ENCODE measurements around the gene FCRLA. TPM values are rescaled to one million over a fixed set of nuclear protein-coding genes. Genes with fewer than 3 reads are reported as not detected.
A peak's percentile ranks its signal among the peaks of the same experiment; 100 is the strongest.
"Not testable (repeated sequence)": the region's sequence is repeated elsewhere in the genome, so short reads cannot be mapped to it uniquely, and the experiment has no call there.

The FCRLA gene
- polyA plus RNA-seq (2013, experiment 1 of 2; ENCODE audit: insufficient read length): 0.47 TPM
- 0.62 TPM for polyA plus RNA-seq (2013, experiment 2 of 2; ENCODE audit: insufficient read length)

GRCh38 chr1:161706482-161707347 is at the start of gene FCRLA:
TSS of gene FCRLA (plus strand) at chr1:161707229. CDS start at chr1:161707265, 36 bp downstream.
- peak; percentile 98 for DNase-seq

- DNase-seq: not testable (repeated sequence)
Measured at GRCh38 chr1:161658524-161658923, 48.5 kb upstream of the FCRLA start.

- DNase-seq: not testable (repeated sequence)
Measured at GRCh38 chr1:161661660-161662311, 45.2 kb upstream of the FCRLA start.

GRCh38 chr1:161662684-161663339 is 44.2 kb upstream of the FCRLA start, which contains the start of gene FCGR2B:
TSS of gene FCGR2B (plus strand) at chr1:161663143. CDS start at chr1:161663242, 99 bp downstream.
- not testable (repeated sequence) for DNase-seq

- DNase-seq: not testable (repeated sequence)
Measured at GRCh38 chr1:161663569-161663968, 43.5 kb upstream of the FCRLA start.

- not testable (repeated sequence) for DNase-seq
Measured at GRCh38 chr1:161664689-161665088, 42.3 kb upstream of the FCRLA start.

GRCh38 chr1:161671045-161672020 is 35.7 kb upstream of the FCRLA start:
- DNase-seq: not testable (repeated sequence)

- not testable (repeated sequence) for DNase-seq
Measured at GRCh38 chr1:161673437-161673836, 33.6 kb upstream of the FCRLA start.

- not testable (repeated sequence) for DNase-seq
Measured at GRCh38 chr1:161674447-161674846, 32.6 kb upstream of the FCRLA start.

- not testable (repeated sequence) for DNase-seq
Measured at GRCh38 chr1:161674908-161675307, 32.1 kb upstream of the FCRLA start.

GRCh38 chr1:161676441-161676840 is 30.6 kb upstream of the FCRLA start:
- DNase-seq: no peak

- DNase-seq: no peak
Measured at GRCh38 chr1:161676958-161677689, 29.9 kb upstream of the FCRLA start.

- no peak for DNase-seq
Measured at GRCh38 chr1:161678500-161678899, 28.5 kb upstream of the FCRLA start.

GRCh38 chr1:161681879-161682278 is 25.1 kb upstream of the FCRLA start:
- DNase-seq: no peak

GRCh38 chr1:161688946-161689345 is 18.1 kb upstream of the FCRLA start:
- DNase-seq: no peak

- no peak for DNase-seq
Measured at GRCh38 chr1:161691846-161692245, 15.2 kb upstream of the FCRLA start.

GRCh38 chr1:161693020-161693712 is 13.9 kb upstream of the FCRLA start:
- DNase-seq: not testable (repeated sequence)

- DNase-seq: not testable (repeated sequence)
Measured at GRCh38 chr1:161698302-161698701, 8.7 kb upstream of the FCRLA start.

- no peak for DNase-seq
Measured at GRCh38 chr1:161702250-161702649, 4.8 kb upstream of the FCRLA start.

- no peak for DNase-seq
Measured at GRCh38 chr1:161705537-161705936, 1.5 kb upstream of the FCRLA start.

Data from fibroblast of skin of scalp (primary cell).